WI38 (cell line): ENCODE results near the gene TMEM106A.
"Not testable (repeated sequence)": the region's sequence is repeated elsewhere in the genome, so short reads cannot be mapped to it uniquely, and the experiment has no call there.

Source experiments
- H3K4me3 ChIP-seq: 2 replicates; pipeline ENCODE4 v1.5.1; 2011; ENCODE audit warnings: low read depth, mild to moderate bottlenecking, control low read depth, low read length
- CTCF ChIP-seq: IDR thresholded peaks from 2 replicates; pipeline ENCODE4 v1.5.1; 2012; ENCODE audit warnings: low read depth, mild to moderate bottlenecking, control low read depth, low read length

The TMEM106A gene

GRCh38 chr17:43217614-43218087 is 6.0 kb downstream of the TMEM106A start:
- no peak overlapping the region for H3K4me3 ChIP-seq
- no peak for TF ChIP-seq CTCF

GRCh38 chr17:43219001-43219400 is 7.3 kb downstream of the TMEM106A start:
- H3K4me3 ChIP-seq = no peak overlapping the region
- no peak for TF ChIP-seq CTCF

GRCh38 chr17:43219746-43220380 is 8.2 kb downstream of the TMEM106A start:
- H3K4me3 ChIP-seq = no peak overlapping the region
- no peak for TF ChIP-seq CTCF

- H3K4me3 ChIP-seq = no peak overlapping the region
- TF ChIP-seq CTCF = no peak
Observed at GRCh38 chr17:43220511-43221125, 8.9 kb downstream of the TMEM106A start.

- no peak for TF ChIP-seq CTCF
- H3K4me3 ChIP-seq = no peak overlapping the region
Observed at GRCh38 chr17:43224146-43224705, 12.6 kb downstream of the TMEM106A start.

- no peak overlapping the region for H3K4me3 ChIP-seq
- no peak for TF ChIP-seq CTCF
Observed at GRCh38 chr17:43226393-43226792, 14.7 kb downstream of the TMEM106A start.

- H3K4me3 ChIP-seq = not testable (repeated sequence)
Observed at GRCh38 chr17:43228020-43228782, 16.5 kb downstream of the TMEM106A start, which contains the start of gene CCDC200. Gene CCDC200 (minus strand): TSS chr17:43228623. CDS start chr17:43228554, 69 bp downstream.

- H3K4me3 ChIP-seq = peak overlapping the region; percentile 29
Observed at GRCh38 chr17:43231205-43232020, 19.7 kb downstream of the TMEM106A start.

GRCh38 chr17:43232021-43232699 is 20.5 kb downstream of the TMEM106A start:
- peak overlapping the region; percentile 29 for H3K4me3 ChIP-seq

GRCh38 chr17:43233263-43233662 is 21.6 kb downstream of the TMEM106A start:
- H3K4me3 ChIP-seq = not testable (repeated sequence)
